ENCODE results near the gene DIP2C. TPM values are rescaled to one million over a fixed set of nuclear protein-coding genes. Genes with fewer than 3 reads are reported as not detected.

DIP2C gene
- total and polyA plus RNA-seq, 2 donors (not counting 1 experiment from before 2014, with no cell fraction given): 1.3 to 1.9 TPM

GRCh38 chr10:325282-325681 lies 364.2 kb downstream of the DIP2C start:
- DNase-seq: no peak
- no peaks in the 10 kb centered on the region for H3K9me3 Mint-ChIP-seq (ENCODE audit: insufficient read depth)
- Histone ChIP-seq H3K4me3 (ENCODE audit: control extremely low read depth in 1 of 5, extremely low read depth in 1 of 5, insufficient read depth in 1 of 5, low read depth in 2 of 5, low read length in 4 of 5) (no peak overlapping the region), H4K20me1 (ENCODE audit: control insufficient read depth, insufficient read depth, low read length, poor library complexity, severe bottlenecking) (no peaks in the 10 kb centered on the region), H3K36me3 (replicated peaks in 1 of 2; ENCODE audit: control extremely low read depth in 1 of 2, control insufficient read depth in 1 of 2, extremely low read depth in 1 of 2, insufficient read depth in 2 of 2, low read length in 1 of 2) (peaks cover 0 to 2% of the 10 kb centered on the region in 2 experiments), H3K9me3 (ENCODE audit: control extremely low read depth in 1 of 3, control insufficient read depth in 2 of 3, insufficient read depth in 1 of 3, low read length in 2 of 3) (peaks cover 0 to 11% (median 0%) of the 10 kb centered on the region in 3 donors), H3K4me2 (replicated peaks; ENCODE audit: low read depth, low read length, poor library complexity, severe bottlenecking) (no peak overlapping the region), H3K4me1 (ENCODE audit: control insufficient read depth in 2 of 2, insufficient read depth in 2 of 2, low read length in 2 of 2) (peaks cover 16 to 30% of the 10 kb centered on the region in 2 donors), H3K79me2 (ENCODE audit: control insufficient read depth, insufficient read depth, low read length) (no peaks in the 10 kb centered on the region), H2AFZ (ENCODE audit: insufficient read depth, low read depth, low read length, poor library complexity, severe bottlenecking) (no peak overlapping the region), H3K27me3 (replicated peaks in 1 of 4; ENCODE audit: control extremely low read depth in 1 of 4, control insufficient read depth in 3 of 4, insufficient read depth in 4 of 4, low read length in 3 of 4) (no peaks in the 10 kb centered on the region), H3K27ac (ENCODE audit: low read length in 2 of 2) (no peak overlapping the region), H3K9ac (ENCODE audit: low read length) (no peak overlapping the region)
- no peak overlapping the region for H3K4me3 Mint-ChIP-seq
- H3K27ac Mint-ChIP-seq: peak overlapping the region; percentile 59
- WGBS (ENCODE audit: insufficient coverage): 60% methylated on average over 1 of the region's 8 CpGs
- CTCF ChIA-PET: no interaction called here
- peaks cover 6% of the 10 kb centered on the region for H3K27me3 Mint-ChIP-seq
- intact Hi-C loops (cut with micrococcal nuclease): no loop called here
- ATAC-seq (ENCODE audit: low read depth): no peak
- H3K4me1 Mint-ChIP-seq: peaks cover 31% of the 10 kb centered on the region
- no peak for TF ChIP-seq EZH2 (IDR thresholded peaks at IDR 0.05; ENCODE audit: borderline replicate concordance, insufficient read depth, low read depth, low read length, poor library complexity, severe bottlenecking)
- no peak for TF ChIP-seq CTCF (IDR thresholded peaks at IDR 0.05)
- POLR2A ChIA-PET: no interaction called here

- H3K4me2 ChIP-seq (replicated peaks; ENCODE audit: low read depth, low read length, poor library complexity, severe bottlenecking): peak overlapping the region; percentile 50
- TF ChIP-seq EZH2 (IDR thresholded peaks at IDR 0.05; ENCODE audit: borderline replicate concordance, insufficient read depth, low read depth, low read length, poor library complexity, severe bottlenecking) (no peak), CTCF (IDR thresholded peaks at IDR 0.05) (no peak)
- intact Hi-C loops (cut with micrococcal nuclease): no loop called here
- DNase-seq (no peak), ATAC-seq (ENCODE audit: low read depth) (no peak)
- peak overlapping the region; percentile 75 for H3K4me3 Mint-ChIP-seq
- H3K27me3 Mint-ChIP-seq: peaks cover 6% of the 10 kb centered on the region
- H3K4me1 Mint-ChIP-seq: peaks cover 27% of the 10 kb centered on the region
- no peak overlapping the region for H2AFZ ChIP-seq (ENCODE audit: insufficient read depth, low read depth, low read length, poor library complexity, severe bottlenecking)
- H3K79me2 ChIP-seq (ENCODE audit: control insufficient read depth, insufficient read depth, low read length): no peaks in the 10 kb centered on the region
- ChIA-PET CTCF (no interaction called here), POLR2A (no interaction called here)
- H3K27ac Mint-ChIP-seq: no peak overlapping the region
- no peak overlapping the region for H3K9ac ChIP-seq (ENCODE audit: low read length)
- H3K27me3 ChIP-seq (replicated peaks in 1 of 4; ENCODE audit: control extremely low read depth in 1 of 4, control insufficient read depth in 3 of 4, insufficient read depth in 4 of 4, low read length in 3 of 4): no peaks in the 10 kb centered on the region
- no peaks in the 10 kb centered on the region for H3K9me3 Mint-ChIP-seq (ENCODE audit: insufficient read depth)
- H3K9me3 ChIP-seq (ENCODE audit: control extremely low read depth in 1 of 3, control insufficient read depth in 2 of 3, insufficient read depth in 1 of 3, low read length in 2 of 3): peaks cover 0 to 10% (median 0%) of the 10 kb centered on the region in 3 donors
- no peaks in the 10 kb centered on the region for H4K20me1 ChIP-seq (ENCODE audit: control insufficient read depth, insufficient read depth, low read length, poor library complexity, severe bottlenecking)
- peaks cover 14 to 26% of the 10 kb centered on the region in 2 donors for H3K4me1 ChIP-seq (ENCODE audit: control insufficient read depth in 2 of 2, insufficient read depth in 2 of 2, low read length in 2 of 2)
- H3K27ac ChIP-seq (ENCODE audit: low read length in 2 of 2): no peak overlapping the region
- H3K4me3 ChIP-seq (ENCODE audit: control extremely low read depth in 1 of 5, extremely low read depth in 1 of 5, insufficient read depth in 1 of 5, low read depth in 2 of 5, low read length in 4 of 5): no peak overlapping the region
- WGBS (ENCODE audit: insufficient coverage): 77% methylated on average over 12 of the region's 15 CpGs
- peaks cover 0 to 2% of the 10 kb centered on the region in 2 experiments for H3K36me3 ChIP-seq (replicated peaks in 1 of 2; ENCODE audit: control extremely low read depth in 1 of 2, control insufficient read depth in 1 of 2, extremely low read depth in 1 of 2, insufficient read depth in 2 of 2, low read length in 1 of 2)
Observed at GRCh38 chr10:324593-324992, 364.9 kb downstream of the DIP2C start.
